GM19395 (cell line): Measurements from ENCODE around the gene ITIH5.

Experiments
- ATAC-seq: cut with Tn5 transposase; IDR thresholded peaks from one replicate; pipeline ENCODE4 v1.9.1; 2021; ENCODE audit warnings: mild to moderate bottlenecking, moderate library complexity; ENCODE audit not compliant: unreplicated experiment

ITIH5 gene

DNA sequence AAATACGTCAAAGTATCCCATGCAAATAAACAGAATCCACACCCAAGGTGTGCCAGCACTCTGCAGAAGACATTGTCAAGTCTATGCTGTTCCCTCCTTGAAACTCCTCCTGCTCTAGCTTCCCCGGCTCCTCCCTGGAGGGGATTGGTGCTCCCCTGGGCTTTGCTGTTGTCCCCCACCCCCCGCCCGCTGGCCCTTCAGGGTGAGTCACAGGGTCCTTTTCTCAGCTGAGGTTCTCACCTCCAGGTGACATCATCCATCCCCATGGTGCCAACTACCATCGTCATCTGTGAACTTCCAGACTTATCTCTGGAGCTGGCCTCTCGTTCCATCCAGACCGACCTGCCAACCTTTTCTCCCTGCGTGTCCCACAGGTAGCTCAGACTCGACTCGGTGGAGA lies 77.0 kb downstream of the ITIH5 start:
- no peak for ATAC-seq

DNA sequence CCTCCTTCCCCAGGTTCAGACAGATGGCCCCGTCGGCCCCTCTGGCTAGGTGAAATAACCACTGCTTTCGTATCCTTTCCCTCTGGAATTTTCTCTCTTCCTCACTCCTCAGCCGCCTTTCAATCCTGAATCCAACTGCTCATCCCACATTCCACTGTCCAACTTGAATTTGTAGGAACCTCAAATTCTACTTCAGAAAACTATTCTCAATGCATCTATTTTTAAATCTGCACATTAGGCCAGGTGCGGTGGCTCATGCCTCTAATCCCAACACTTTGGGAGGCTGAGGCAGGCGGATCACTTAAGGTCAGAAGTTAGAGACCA lies 78.9 kb downstream of the ITIH5 start:
- no peak for ATAC-seq

DNA sequence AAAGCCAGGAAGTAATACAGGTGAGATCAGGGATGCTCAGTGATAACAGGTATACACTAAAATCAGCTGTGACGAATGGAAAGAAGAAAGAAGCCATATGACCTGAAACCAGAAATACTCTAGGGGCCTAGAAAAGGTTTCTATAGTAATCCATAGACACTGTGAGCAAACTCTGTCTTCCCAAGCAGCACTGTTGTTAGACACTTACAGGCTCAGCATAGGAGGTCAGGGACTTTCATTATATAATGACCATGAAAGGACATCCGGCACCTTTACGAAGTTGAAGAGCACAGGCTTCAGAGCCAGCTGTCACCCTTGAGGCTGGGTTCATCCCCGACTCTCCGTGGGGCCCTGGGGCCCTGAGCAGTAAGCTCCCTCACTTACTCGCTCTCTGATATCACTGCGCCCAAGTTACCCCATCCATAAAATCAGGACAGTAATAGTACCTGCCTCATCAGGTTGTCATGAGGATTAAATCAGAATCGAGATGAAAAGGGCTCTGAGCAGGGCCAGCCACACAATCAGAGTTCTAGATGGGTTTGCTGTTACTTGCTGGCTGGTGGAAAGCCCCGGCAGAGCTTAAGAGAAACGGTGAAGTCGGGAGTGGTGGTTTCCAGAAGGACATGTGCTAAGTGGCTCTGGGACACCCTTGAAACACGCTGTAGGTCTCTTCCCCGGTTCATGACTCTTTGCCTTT lies 79.5 kb downstream of the ITIH5 start:
- no peak for ATAC-seq

DNA sequence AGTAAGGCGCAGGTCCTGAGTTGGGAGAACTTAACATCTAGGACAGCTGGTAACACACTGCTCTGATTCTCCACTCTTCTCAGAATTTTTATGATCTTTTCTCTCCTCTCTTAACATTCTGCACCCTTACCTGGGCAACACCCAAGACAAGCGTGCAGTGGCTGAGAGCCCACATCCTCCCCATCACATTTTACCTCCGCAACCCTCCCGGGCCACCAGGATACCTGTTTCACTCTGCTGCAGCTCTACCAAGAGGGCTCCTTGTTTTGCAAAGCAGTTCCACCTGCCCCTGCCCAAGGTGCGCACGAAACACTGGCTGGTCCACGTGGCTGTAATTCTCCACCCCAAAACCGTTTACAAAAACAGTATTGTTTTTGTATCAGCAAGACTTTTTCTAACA lies 81.5 kb downstream of the ITIH5 start:
- ATAC-seq, result no peak

DNA sequence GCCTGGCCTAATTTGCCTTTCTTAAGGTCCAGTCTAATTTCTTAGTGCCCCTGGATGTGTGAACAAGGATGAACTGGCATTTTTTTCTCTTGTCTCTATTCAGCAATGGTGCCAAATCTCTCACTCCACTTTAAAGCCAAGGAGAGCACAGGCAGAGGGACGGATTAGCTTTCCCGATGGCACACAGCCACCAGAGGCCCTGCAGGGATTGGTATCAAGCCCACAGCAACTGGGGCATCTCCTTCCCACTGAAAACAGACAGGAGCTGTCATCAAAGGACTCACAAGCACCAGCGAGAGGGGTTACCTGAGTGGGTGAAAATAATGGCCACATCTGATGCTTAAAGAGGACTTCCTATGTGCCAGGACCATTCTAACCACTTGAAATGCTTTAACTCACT lies 83.1 kb downstream of the ITIH5 start:
- ATAC-seq, result no peak

DNA sequence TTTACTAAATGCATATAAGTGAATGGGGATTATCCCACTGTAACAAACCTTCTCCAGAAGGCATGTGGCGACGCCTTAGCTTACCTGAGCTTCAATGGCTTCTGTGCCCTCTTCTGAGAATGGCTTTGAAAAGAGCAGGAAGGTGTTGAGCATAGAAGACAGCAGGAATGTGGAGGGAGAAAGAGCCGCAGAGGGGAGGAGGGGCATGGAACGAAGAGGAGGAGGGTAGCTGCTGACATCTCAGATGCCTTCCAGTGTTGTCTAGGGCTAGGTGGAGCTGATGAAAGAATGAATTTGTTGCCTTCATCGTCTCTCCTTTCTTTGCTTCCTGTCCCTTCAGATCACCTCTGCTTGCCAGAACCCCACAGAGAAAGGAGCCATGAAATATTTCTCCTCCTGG lies 86.2 kb downstream of the ITIH5 start:
- no peak for ATAC-seq

DNA sequence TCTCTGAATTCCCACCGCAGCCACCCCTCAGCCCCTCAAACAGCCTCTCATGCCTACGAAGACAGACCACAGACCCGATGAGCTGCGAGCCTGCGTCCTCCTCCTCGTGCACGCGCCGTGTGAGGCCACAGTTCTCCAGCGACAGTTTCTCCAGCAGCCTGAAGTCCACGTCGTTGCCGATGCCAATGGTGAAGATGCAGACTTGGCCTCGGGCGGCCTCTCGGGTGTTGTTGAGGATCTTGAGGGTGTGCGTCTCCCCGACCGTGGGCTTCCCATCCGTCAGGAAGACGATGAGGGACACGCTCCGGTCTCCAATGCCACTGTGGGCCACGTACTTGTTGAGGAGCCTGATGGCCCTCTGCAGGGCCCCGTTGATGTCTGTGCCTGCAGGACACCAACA lies 87.1 kb downstream of the ITIH5 start:
- no peak for ATAC-seq

DNA sequence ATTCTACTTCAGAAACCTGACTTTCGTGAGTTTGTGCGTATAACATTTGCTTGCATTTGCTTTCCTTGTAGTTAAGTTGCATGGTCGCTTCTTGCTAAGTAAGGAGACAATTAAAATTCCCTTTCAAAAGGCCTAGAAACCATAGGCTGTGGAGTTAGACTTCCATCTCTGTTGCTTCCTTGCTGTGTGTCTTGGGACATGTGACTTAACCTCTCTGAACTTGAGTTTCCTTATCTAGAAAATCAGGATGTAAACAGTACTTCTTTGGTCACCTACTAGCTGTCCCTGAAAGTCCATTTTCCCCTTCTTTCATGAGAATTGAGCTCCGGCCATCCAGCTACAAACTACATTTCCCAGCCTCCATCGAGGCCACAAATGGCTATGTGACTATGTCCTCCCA lies 89.2 kb downstream of the ITIH5 start:
- ATAC-seq, result no peak

DNA sequence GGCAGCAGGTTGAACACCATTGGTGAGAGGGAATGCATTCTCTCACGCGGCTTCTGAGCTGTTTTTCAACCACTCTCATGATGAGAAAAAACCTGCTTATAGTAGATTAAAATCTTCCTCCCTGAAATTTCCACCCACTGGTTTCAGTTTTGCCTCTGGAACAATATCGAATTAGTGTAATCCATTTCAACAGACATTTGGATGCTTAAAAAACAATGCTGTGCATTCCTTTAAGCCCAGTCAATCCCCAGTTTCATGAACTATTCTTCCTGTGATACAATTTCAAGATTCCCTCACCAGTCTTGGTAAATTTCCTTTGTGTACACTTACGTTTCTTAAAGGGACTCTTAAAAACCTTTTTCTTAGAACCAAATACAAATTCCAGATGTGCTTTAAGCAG lies 89.6 kb downstream of the ITIH5 start:
- ATAC-seq, result no peak

DNA sequence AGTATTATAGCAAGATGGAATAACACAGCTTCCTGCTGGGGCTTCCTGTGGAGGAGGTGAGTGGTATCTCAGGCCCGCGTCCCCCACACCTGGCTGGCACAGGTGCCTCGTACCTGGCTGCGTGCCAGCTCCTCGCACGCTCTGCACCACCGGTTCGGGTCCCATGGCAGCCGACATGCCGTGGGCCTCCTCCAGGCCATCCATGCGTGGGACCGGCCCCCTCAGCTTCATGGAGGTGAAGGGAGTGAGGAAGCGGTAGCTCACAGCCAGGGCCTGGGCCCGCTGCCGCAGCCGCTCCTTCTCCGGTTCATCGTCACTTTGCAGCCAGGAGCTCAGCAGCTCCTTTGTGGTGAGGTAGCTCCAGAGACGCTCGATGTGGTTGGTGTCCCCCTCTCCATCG lies 90.4 kb downstream of the ITIH5 start:
- ATAC-seq, result no peak

DNA sequence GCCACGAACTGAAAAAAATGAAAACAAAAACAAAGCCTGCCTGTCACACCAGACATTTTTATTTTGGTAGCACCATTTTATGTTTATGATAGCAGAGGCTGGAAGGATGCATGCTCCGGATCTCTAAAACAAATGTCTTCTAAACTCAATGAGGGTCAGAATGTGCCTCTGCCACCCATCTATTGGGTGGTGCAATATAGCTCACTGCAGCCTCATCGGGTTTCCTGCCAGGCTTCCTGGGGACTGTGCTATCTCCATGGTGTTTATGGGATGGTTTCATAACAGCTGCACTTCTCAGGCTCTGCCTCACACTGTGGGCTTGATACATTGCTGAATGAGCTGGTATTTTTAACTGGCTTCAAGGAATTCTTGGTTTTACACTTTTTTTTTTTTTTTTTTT lies 94.4 kb downstream of the ITIH5 start:
- ATAC-seq, result no peak

DNA sequence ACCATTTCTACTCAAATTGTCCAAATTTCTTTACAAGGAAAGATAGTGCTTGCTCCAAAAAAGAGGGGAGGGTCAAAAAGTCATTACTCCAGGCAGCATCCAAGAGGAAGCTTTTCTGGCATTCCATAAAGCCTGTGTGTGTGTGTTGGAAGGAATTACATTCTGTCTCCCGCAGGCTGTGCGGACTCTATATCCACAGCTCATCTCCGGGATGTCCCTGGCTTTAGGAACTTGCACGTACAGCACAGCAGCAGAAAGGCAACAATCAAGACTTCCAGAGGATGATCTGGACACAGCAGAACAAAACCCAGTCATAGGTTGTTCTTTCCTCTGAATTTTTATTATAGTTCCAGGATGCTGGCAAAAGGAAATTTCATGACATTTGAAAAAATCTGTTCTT lies 94.8 kb downstream of the ITIH5 start:
- ATAC-seq, result no peak

DNA sequence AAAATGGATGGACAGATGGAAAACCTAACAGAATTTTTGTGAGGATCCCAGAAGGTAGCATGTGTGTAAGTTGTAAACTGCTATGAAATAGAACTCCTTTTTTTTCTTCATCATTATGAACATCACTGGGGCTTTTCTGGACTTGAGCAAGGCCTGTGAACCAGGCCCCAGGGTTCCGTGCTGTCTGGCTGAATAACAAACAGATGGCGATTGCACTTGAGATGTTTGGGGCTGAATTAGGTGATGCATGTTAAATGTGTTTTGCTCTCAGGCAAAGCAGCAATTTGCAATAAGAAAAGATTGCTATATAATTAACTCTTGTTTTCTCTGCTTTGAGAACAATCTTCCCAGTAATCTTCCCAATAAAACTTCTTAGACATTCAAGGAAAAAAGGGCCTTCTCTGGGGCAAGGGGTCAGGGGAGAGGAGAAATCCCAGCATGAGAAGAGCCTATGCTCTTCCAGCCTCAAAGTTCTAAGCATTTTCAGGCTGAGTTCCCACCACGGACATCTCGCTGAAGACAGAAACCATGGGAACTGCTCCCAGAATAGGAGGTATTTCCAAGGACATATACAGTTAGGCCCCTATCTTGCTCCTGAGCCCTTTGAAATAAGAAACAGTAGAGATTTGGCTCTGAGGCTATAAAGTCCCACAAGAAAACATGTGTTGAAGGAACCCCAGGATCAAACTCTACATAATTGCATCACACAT lies 98.7 kb downstream of the ITIH5 start:
- no peak for ATAC-seq

DNA sequence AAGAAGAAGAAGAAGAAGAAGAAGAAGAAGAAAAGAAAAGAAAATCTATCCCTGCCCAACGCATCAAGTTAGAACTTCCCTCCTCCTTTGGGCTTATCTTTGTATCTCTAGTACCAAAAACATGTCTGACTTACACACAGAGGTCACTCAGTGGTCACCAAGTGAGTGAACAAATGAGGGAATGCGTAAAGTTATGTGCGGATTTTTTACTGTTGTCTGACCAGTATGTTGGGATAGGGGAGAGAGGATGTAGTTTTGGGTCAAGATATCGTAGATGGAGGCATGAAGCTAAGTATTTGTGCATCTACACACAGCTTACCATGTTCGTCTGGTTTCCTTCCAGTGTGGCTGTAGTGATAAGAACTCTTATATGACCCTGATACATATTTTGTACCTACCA lies 99.9 kb downstream of the ITIH5 start:
- no peak for ATAC-seq

DNA sequence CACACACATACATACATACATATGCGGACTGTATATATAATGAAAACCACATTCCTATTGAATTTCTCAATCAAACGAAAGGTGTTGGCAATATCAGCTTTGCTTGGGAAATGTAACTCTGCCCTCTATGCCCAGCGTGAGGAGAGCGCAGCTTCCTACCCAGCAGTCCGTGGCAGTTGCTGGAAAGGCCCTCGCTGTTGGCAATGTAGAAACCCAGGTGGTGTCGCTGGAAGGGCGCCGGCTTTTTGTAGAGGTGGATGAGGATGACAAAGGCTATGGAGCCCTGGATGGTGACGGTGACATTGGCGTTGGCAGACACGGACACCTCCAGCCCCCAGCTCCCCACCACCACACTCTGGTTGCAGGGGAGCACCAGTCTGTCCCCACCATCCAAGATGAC lies 100.9 kb downstream of the ITIH5 start:
- no peak for ATAC-seq

DNA sequence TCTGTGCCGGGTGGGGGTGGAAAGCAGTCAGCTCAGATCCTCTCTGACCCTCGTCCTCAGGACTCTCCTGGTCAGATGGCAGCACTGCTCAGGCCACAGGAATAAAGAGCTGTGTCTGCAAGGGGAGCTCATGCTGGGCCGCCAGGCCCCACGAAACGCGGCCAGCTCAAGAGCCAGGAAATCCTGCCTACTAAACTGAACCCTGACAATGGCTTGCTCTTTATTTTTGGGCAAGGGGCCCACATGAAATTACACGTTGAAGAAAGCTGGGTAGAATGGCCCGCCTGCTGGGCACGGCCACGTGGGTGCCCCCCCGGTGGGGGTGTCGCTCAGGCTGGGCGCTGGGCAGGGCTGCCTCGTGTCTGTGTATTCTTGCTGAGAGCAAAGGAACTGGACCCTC lies 103.0 kb downstream of the ITIH5 start:
- ATAC-seq, result no peak

DNA sequence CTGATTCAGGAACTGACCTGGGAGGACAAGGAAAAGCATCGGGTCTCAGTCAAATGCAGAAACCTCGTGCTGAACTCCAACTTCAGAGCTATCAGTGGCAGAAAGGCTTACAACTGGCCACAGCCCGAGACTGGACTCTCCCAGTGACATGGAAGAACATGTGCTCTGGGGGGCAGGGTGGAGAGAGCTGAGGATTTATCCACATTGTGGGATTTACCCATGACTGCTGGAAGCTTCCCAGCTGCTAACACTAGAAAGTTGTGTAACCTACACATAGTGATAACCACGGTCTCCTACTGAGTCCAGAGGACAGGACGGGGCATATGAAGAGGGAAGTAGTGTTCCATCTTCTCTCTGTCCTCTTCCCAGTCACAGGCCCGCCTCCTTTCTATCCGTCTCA lies 103.4 kb downstream of the ITIH5 start:
- no peak for ATAC-seq

DNA sequence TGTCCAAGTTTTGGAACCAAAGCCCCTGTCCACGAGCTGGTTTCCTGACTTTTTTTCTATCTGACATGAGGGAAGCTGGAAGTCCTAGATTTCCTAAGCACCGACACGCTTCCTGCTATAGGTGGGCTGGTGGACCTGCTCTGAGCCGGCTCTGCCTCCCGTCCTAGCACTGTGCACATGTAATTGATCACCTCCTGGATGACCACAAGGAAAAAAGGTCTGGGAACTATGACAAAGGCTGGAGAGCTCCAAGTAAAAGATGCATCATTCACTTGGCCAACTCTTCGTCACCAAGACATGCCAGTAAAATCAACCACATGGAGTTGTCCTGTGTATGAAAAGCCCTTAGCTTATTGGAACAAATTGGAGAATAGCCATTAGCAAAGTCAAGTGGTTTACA lies 104.8 kb downstream of the ITIH5 start:
- ATAC-seq, result no peak

DNA sequence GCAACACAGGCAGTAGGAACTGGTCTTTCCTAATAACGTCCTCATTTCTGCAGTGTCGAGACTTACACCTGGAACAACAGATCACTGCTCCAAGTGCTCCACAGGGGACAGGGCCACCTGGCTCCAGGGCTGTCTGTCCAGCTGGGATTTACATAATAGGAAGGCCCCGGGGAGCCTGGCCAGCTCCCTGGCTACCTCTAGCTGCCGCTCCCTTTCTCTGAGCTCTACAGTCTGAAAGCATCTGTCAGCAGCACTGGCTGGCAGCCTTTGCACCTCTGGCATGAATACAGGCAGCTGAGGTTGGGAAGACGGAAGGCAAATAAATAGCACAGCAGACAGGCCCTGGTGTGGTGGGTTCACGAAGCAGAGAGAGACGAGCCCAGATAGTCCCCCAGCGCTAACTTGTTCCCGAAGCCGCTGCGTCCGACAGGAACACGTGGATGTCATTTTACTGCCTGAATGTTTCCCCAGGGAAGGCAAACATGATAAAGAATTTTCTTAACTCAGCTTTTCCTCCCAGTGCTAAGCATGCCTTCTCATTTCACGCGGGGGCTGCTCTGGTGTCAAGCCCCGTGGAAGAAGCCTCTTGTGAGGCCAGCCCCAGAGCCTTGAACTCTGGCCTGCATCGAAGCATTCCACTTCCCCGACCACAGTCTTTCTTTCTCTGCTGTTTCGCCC lies 105.4 kb downstream of the ITIH5 start:
- ATAC-seq, result no peak

DNA sequence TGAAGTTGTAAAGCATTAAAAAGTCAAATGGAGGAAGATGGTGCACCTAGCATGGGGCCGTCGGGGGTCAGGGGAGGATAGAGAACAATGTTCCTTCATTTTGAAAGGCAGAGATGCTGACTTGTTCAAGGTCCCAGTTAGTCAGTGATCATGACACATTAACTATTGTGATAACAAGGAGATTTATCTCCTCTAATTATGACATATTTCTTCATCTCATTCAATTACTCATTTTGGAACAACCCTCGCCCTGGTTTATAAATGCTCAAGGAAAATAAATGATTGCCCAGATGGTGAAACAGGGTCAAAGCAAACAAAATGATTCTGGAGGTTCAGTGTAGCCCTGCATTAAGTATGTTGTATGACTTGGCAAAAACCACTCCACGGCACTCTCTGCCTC lies 106.2 kb downstream of the ITIH5 start:
- no peak for ATAC-seq

DNA sequence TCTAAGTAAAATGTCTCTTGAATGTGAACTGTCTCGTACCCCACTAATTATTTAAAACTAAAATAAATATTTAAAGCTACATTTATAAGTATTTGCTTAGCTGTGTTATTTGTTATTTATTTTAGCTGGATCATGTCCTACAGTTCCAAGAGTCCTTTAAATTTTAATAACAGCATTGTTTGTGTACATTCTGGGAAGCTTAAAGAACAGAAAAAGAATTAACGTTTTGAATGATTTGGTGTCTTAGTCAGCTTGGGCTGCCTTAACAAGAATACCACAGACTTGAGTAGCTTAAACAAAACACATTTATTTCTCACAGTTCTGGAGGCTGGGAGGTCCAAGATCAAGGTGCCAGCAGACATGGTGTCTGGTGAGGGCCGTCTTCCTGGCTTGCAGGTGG lies 107.4 kb downstream of the ITIH5 start:
- no peak for ATAC-seq

DNA sequence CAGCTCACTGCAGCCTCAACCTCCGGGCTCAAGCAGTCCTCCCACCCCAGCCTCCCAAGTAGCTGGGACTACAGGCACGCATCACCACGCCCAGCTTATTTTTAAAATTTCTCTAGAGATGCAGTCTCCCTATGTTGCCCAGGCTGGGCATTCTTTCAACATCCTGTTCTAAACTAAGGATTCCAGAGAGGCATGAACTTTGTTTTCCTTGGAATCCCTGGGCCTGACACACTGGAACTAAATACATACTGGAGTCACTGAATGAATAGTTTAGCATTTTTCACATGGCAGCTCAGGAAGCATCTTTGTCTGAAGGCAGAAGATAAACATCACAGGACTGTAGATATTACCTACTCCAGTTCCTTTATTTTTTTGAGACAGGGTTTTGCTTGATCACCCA lies 108.7 kb downstream of the ITIH5 start:
- no peak for ATAC-seq

DNA sequence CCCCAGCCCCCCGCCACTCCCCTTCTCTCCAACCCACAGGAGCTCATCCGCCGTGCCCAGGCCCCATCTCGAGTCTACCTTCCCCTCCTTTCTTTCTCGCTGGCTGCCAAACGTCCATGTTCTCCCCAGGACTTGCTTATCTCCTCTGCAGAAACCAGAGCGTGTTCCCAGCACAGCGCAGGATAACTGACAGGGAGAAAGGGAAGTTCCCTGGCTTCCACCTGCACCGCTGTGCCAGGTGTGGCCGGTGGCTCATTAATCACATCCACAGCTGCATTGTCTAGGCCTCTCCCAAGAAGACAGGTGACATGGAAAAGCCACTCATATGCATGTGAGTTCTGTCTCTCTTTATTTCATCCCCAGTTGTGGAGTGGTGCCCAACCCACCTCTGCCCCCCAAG lies 113.2 kb downstream of the ITIH5 start:
- ATAC-seq, result no peak
